HL-60/S4 (cell line): ENCODE results near the gene VWF.
"Not testable (repeated sequence)": the region's sequence is repeated elsewhere in the genome, so short reads cannot be mapped to it uniquely, and the experiment has no call there.

ENCODE experiments used
- in situ Hi-C: fragments of 300-500 bp; cut with MboI; formaldehyde crosslinking; loops from 2 replicates; pipeline ENCODE4 v1.14.3; 2022; ENCODE audit warnings: low sequenced_read_pairs

VWF gene

DNA sequence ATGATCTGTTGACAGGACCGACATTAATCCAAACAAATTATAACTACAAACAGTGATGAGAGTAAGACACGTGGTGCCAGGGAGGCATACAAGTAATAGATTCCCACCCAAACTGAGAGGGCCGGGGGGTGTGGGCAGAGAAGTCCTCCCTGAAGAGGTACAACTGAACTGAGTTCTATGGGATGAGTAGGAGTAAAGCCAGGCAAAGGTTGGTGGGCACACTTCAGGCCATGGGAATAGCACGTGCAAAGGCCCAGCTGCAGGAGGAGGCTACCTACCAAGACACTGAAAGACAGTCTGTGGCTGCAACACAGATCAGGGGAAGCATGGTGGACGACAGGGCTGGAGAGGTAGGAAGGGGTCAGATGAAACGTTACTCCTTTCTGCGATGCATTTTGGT, 22.0 kb upstream of the VWF start:
- in situ Hi-C loops: no loop called here

DNA sequence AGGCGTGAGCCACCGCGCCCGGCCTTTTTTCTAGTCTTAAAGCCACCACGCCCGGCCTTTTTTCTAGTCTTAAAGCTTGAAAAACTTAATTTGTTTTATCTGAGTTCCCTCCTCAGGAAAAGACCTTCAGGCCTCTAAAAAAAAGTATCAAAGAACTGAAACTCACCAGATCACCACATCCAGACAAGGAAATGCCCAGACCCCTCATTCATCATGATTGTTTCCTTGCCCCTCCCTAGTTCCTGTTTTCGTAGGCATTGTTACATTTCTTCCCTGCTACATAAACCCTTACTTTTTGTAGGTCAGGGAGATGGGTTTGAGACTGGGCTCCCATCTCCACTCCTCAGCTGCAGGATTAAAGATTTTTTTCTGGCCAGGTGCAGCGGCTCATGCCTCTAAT, 21.1 kb upstream of the VWF start:
- in situ Hi-C loops: no loop called here

DNA sequence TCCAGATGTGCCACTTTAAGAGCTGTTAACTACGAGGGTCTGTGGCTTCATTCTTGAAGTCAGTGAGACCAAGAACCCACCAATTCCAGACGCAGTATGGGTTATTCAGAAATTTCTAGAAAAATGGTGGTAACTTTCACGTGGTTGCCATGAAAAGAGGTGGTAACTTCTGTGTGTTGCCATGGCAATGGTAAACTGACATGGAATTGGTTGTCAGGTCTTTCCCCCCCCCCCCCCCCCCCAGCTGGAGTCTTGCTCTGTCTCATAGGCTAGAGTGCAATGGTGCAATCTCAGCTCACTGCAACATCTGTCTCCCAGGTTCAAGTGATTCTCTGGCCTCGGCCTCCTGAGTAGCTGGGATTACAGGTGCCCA, 18.8 kb upstream of the VWF start:
- in situ Hi-C loops: no loop called here

DNA sequence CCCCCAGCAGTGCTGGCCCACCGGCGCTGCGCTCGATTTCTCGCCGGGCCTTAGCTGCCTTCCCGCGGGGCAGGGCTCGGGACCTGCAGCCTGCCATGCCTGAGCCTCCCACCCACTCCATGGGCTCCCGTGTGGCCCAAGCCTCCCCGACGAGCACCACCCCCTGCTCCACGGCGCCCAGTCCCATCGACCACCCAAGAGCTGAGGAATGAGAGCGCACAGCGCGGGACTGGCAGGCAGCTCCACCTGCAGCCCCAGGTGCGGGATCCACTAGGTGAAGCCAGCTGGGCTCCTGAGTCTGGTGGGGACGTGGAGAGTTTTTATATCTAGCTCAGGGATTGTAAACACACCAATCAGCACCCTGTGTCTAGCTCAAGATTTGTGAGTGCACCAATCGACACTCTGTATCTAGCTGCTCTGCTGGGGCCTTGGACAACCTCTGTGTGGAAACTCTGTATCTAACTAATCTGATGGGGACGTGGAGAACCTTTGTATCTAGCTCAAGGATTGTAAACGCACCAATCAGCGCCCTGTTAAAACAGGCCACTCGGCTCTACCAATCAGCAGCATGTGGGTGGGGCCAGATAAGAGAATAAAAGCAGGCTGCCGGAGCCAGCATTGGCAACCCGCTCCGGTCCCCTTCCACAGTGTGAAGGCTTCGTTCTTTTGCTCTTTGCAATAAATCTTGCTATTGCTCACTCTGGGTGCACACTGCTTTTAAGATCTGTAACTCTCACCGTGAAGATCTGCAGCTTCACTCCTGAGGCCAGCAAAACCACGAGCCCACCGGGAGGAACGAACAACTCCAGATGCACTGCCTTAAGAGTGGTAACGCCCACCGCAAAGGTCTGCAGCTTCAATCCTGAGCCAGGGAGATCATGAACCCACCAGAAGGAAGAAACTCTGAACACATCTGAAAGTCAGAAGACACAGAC, 18.2 kb upstream of the VWF start:
- in situ Hi-C loops: not testable (repeated sequence)

DNA sequence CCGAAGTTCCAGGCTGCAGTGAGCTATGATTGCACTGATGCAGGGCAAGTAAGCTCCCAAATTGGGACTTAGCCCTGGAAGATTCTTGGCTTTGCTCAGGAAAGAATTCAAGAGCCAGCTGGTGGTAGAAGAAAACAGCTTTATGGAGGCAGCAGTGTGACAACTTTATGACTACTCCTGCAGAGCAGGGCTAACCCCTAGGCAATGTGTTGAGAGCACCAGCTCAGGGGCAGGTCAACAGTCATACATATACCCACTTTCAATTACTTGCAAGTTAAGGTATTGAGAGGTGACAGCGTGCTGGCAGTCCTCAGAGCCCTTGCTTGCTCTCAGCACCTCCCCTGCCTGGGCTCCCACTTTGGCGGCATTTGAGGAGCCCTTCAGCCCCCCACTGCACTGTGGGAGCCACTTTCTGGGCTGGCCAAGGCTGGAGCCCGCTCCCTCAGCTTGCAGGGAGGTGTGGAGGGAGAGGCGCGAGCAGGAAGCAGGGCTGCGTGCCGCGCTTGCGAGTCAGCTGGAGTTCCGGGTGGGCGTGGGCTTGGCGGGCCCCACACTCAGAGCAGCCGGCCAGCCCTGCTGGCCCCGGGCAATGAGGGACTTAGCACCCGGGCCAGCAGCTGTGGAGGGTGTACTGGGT, 17.4 kb upstream of the VWF start:
- in situ Hi-C loops: not testable (repeated sequence)

DNA sequence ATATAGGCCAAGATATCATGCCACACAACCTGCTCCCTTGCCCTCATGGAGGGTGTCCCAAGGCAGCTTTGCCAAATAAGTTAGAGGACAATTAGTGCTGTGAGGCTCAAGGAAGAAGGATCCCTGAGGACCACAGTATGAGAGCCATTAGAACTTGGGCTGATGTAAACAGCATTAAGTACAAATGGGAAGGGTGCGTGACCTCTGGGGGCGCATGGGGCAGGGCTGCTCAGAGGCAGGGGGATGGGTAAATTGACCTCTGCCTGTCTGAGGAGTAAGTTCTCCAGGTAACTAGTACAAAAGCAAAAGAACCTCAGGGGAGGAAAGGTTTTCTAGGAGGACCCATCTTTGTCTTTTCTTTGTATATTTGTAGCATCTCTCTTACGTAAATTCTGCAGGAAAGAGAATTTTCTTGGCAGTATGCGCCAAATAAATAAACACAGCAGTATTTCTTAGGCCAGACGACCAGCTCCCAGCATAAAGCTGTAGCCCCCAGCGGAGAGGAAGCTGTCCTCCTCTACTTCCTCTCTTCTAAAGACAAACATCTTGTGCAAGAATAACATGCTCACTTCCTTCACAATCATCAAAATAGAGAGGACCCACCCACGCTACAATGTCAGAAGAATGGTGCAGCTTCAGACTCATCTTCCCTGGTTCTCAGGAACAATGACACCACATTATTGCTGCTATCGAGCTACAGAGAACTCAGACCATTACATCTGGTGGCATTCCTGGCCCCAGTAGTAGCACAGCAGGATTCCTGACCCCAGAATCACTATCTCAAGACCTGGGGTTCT, 16.4 kb upstream of the VWF start:
- in situ Hi-C loops: no loop called here

DNA sequence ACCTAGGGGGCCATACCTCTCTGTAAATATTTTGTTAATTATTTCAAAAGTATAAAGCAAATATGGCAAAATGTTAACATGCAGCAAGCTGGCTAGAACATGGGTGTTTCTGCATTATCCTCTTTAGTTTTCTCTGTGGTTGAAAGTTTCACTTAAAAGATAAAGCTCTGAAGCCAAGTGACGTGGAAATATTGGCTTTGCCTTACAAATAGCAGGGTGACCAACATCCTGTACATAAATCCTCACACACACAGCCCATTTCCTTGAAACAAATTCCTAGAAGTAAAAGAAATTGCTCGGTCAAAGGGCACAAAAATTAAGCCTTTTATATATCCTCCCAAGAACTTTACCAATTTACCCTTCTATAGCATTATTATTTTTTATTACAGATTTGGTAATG, 10.6 kb upstream of the VWF start:
- in situ Hi-C loops: no loop called here

DNA sequence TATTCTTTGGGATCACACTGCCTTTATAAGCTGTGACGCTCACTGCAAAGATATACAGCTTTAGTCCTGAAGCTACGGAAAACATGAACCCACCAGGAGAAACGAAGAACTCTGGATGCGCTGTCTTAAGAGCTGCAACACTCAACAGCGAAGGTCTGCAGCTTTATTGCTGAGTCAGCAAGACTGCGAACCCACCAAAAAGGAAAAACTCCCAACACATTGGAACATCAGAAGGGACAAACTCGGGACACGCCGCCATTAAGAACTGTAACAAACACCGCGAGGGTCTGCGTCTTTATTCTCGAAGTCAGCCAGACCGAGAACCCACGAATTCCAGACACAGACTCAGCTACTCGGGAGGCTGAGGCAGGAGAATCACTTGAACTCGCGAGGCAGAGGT, 9.2 kb upstream of the VWF start:
- in situ Hi-C loops: no loop called here

DNA sequence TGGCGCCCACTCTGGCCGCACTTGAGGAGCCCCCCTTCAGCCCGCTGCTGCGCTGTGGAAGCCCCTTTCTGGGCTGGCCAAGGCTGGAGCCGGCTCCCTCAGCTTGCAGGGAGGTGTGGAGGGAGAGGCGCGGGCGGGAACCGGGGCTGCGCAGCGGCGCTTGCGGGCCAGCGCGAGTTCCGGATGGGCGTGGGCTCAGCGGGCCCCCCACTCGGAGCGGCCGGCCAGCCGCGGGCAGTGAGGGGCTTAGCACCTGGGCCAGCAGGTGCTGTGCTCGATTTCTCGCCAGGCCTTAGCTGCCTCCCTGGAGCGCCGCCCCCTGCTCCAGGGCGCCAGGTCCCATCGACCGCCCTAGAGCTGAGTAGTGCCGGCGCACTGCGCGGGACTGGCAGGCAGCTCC, 8.0 kb upstream of the VWF start:
- in situ Hi-C loops: no loop called here

DNA sequence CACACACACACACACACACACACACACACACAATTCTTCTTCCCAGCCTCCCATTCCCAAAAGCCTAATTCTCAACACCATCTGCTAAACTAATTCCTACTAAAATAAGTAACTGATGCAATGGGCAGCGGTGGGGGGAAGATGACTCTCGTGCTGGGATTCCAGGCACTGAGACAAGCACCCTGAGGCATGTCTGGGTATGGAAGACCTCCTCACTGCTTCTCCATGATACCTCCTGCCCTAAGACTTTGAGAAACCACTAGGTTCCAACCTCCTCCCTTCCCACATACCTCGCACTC, 789 bp upstream of the VWF start:
- in situ Hi-C loops: no loop called here

DNA sequence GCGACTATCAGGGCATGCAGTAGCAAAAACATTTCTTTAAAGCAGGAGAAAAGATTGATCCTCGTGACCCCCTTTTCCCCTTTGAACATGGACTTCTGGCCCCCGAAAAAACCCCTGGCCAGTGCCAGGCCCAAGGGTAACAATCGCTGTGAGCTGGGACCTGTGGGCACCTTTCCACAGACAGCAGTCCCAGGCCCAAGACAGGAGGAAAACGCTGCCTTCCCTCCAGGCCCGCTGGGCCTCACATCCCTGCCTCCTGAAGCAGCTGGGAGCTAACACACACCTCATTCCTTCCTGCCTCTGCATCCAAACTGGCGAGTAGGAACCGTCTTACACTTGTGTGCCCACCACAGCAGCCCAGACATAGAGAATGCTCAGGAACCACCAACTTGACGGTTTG, 1.2 kb downstream of the VWF start:
- in situ Hi-C loops: no loop called here

DNA sequence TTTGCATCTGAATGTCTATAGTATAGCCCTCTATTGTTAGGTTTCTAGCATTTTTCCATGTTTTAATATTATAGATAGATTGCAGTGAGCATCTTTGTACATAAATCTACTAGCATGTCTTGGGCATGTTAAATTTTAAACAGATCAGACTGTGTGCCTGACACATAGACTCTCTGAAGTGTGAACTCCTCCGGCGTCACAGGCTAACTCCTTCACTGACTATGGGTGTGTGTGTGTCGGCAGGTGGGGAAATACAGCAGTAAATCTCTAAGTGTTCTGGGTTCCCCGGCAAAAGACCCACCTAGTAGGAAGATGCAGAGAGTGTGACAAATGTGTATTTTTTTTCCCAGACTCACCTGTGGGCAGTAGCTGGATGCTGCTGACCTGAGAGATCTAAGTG, 2.3 kb downstream of the VWF start:
- in situ Hi-C loops: no loop called here

DNA sequence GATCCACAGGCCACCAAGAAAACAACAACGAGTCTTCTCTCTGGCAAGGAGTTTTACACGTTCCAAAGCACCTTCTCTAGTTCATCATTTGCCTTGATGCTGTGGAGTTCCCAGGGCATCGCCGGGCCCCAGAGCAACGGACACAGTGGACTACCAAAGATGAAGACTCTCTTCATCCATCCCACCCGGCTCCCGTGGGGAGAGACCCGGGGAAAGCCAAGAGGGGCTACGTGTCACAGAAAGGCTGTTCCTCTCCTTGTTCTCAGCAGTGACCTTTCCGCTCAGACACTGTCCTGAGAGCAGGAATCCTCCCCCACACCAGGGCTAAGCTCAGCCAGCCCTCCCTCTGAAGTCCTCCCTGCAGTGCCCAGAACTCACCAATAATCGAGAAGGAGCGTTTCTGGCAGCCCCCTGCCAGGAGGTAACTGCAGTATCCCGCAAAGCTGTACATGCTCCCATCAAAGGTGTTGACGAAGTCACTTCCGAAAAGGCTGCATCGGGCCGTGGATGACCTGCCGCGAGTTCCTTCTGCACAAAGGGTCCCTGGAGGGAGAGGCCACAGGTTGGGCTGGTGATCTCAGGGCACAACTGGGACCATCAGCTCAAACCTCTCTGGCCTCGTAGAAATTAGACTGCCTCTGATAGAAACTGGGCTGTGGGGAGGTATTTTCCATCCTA, 3.5 kb downstream of the VWF start:
- in situ Hi-C loops: no loop called here

DNA sequence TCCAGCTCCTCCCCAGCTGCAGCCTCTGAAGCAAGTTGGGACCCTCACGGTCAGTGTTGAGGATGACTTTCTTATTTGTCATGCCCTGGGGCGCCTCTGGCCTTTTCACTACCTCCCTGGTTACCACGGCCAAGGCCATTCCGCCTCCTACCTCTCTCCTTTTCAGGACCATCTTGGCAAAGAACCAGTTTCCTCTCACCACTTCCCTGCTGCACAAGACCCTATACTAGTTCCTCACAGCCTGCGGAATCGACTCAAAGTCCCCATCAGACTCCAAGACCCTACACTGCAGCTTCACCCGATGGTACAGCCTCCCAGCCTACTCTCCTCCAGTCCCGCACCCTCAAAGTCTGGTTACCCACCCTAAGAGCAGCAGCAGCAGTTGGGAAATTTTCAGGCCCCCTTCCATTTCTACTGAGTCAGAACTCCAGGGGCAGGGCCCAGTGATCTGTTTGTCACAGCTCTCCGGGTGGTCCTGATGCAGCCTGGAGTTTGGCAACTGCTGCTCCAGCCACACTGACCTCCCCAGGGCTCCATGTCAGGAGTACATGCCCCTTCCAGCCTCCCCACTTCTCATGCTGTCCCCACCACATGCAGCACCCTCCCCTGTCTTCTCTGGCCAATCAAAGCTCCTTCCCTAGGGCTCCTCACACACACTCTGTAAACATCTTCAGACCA, 5.4 kb downstream of the VWF start:
- in situ Hi-C loops: no loop called here

DNA sequence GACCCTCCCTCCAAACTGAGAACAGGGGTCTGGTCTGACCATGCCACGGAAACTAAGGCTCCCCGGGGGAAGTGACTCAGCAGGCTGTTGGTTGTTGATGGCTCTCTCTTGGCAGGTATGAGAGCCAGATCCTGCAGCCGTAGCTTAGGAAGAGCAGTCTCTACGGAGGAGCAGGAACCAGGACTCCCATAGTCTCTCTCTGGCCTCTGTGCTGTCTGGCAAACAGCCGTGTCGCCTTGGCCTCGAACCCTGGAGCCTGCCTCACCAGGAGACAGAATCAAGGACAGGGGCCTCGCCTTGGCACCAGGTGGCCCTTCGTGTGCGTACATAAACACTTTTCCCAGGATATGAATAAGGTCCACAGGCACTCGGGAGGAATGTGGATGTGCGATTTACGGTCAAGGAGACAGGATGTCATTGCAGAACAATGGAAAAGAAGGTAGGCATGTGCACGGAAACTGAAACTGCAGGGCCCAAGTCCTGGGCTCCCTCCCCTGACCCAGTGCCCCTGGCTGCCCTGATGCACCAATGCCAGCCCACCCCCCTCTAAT, 7.9 kb downstream of the VWF start:
- in situ Hi-C loops: no loop called here

DNA sequence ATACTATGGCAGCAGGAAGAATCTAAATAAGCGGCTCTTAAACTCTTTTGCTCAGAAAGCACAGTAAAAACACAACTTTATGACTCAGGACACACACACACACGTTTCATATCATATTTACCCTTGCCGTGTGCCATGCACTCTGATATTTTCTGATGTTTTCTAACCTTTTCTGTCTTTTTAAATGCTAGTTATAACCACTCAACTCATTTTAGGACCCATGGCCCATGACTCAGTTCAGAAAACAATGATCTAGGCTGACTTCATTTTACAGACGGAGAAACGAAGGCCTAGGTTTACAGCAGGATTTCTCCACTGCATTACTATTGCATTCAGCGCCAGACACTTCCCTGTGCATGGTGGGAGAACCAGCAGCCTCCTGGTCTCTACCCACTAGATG, 9.1 kb downstream of the VWF start:
- in situ Hi-C loops: no loop called here

DNA sequence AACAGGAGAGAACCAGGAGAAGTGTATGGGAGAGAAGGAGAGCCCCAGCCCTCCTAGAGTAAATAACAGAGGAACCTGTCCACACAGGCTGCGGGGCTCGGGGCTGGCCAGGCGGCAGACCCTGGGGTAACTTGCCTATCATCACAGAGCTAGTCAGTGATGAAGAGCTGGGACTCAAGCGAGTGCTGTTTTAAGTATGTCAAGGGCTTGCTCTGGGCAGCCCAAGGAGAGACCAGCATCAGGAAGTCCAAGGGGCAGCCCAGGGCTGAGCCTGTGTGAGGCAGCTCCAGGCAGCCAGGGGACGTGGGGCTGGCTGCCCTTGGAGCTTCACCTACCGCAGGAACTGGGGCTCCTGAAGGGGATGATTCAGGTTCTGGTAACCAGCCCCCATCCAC, 10.0 kb downstream of the VWF start:
- in situ Hi-C loops: no loop called here

DNA sequence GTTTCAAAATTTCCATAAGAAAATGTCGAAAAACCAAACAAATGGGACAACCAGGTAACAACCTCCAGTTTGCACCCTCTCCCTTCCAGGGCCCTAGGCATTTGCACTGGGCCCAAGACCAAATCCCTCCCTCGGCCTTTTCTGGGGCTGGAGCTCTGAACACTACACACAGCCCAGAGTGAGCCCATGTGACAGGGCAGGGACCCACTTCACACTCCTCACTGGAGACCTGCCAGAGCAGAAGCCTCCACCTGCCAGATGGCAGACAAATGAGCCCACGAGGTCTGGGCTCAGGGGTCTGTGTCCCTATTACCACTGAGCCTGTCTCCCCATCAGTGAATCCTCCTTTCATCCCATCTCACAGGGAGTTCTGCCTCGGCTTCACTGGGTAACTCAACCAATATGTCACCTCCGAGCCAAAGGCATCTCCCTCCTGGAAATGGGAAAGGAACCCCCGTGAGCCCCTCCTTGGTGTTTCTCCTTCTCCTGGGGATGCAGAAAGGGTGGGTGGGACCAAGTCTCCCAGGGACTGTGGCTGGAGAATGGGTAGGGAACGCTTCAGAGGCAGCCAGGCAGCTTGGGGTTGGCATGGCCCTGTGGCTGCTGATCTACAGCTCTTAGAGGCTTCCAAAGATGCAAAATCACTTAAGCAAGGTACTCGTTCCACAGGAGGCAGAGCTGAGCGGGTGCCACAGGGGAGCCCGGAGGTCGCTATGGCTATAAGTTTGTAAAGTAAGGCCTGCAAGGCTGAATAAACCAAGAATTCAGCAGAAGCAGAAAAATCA, 10.6 kb downstream of the VWF start:
- in situ Hi-C loops: no loop called here

DNA sequence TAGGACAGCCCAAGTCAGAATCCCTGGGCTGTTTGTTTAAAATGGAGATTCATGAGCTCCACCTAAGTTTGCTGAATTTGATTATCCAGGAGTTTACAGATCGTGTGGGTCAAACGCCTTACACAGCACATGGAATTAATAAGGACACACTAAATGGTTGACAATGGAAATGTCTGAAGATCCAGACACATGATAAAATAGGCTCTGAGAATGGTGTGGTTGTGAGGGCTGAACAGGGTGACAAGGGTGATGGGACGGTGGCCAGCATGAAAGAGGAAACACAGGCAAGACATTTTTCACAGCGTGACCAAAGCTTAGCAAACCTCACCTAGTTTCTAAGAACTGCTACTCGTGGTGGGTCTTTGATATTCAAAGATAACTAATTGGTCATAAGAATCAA, 12.5 kb downstream of the VWF start:
- in situ Hi-C loops: no loop called here

DNA sequence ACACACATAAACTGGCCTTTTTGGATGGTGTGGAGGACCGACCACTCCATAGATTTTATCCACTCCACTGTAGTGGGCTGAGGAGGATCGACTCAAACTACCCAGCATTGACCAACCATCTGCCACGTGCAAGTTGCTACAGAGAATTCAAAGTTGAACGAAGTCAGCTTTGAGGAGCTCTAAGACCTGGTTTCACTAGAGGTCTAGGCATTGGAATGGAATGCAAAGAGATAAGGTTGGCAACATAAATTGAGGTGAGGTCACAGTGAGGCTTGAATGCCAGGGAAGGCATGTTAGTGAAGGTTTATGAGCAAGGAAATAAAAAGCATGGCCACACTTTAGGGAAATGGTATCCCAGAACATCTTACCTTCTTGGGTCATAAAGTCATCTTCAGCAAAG, 14.5 kb downstream of the VWF start:
- in situ Hi-C loops: no loop called here
